NK-92 treated with Interleukin-12 subunit alpha and Interleukin-12 subunit beta, amount 100 ng/mL, for 24 hours (cell line): ENCODE results near the gene STC2.
A peak's percentile ranks its signal among the peaks of the same experiment; 100 is the strongest.

Source experiments
- DNase-seq: peaks from one replicate; lab custom pipeline; 2025; lab: John Stamatoyannopoulos, UW

The STC2 gene

DNA sequence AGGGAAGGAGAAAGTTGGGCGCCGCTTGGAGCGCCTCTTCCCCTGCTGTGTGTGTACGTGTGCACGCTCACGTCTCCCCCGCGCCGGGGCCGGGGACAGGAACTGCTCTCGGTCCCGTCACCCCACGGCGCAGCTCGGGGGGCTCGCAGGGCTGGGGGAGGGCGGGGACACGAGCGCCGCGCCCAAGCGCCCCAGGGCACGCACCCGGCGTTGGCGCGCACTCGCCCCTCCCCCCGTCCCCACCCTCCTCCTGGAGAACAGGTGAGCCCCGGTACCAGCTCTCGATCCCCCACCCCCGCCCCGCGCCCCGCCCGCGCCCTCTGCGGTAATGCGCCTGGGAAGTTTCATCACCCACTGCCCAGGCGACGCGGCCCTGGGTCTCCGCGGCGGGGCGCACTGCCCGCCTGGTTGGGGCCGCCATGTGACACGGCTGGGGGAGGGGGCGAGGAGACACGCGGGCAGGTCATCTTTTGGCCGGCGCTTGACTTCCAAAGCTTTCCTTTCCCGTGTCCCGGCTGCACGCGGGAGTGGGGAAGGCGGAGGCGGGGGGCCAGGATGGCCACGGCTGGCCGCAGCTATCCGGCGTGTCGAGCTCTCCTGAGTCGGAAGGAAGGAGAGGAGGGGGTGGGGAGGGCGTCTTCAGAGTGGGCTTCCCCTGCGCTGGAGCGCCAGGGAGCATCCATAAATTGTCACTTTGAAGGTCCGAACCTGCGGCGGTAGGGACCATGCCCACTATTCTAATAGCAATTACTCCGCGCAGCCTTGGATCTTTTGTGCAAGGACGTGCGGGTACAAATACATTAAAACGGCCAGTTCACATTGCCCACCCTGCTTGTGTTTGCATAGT, 1.5 kb upstream of the STC2 start:
- DNase-seq = no peak

DNA sequence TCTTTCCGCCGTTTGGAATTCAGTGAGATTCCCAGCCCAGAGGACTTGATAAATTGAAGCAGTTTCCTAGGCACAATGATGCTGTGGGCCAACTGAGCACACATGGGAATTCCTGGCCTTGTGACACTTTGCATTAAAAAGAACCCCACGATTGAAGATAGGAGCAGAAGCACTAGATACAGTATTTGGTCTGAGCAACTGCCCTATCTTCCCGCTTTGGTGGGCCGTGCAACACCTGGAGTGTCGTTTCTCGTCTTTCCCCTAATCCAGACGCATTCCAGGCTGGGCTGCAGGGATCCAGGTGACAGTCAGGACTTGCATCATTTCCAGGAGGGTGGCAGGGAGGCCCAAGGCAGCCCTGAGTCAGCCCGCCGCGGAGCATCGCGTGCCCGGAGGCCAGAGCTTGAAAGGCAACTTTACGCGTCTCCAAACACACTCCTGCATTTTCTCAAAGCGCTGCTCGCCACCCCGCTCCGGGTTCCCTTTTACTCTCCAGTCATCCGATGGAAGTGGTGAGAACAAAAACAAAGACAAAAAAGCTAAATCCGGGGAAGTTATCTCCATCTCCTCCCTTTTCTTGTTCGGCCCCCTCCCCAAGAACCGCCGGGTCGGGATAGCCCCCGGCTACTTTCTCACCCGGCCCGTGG, 753 bp upstream of the STC2 start:
- no peak for DNase-seq

DNA sequence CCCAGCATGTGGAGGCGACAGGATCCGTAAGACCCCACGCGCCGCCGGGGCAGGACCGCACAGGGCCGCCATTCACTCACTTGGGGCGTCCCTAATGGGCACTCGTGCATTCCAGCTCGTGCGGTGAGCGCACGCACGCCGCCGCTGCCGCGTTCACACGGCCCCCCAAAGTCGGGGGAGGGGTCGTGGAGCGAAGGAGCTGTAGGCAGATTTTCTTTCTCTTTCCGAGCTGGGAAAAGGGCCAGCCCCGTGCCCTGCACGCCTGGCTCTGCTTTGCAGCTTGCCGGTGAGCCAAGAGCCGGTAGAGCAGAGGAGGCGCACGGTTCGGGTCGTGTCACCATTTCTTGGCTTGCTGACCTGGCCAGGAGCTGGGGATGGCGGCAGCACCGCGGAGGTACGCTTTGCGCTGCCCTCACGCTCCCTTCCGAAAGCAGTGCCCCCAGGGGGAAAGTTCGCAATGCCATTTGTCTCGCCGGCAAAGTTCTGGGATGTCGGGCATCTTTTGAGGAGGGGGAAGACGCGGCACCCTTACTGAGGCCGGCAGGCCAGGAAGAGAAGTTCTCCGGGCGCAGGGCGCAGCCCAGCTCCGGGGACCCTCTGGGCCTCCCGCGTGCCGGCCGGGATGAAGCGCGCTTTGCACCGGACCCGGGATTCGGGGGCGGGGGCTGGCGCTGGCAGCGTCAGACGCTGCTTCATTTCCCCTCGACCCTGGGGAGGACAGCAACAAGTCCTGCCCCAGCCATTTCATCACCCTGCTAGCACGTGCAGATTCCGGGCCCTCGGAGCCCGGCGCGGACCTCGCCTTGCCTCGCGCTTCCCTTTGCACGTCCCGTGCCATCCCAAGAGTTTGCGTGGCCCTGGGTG, 898 bp downstream of the STC2 start:
- DNase-seq = no peak

DNA sequence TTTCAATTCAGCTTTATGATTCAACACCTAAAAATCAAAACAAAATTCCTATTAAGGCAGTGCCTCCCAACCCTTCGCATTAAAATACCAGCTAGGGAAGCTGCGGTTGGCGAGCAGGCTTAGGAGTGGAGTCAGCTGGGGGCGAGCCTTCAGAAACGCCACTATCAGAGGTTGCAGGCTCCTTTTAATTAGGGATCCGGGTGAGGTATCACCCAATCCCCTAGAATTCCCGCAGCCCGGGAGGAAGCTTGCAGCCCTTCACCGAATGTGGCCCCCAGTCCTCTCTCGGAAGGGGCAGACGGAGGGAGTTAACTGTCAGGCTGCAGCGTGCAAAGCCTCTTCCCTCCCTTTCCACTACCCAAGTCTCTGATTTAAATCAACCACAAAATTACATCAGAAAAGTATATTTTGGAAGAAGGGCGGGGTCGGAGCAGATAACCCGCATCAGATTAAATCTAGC, 1.7 kb downstream of the STC2 start:
- DNase-seq = no peak

DNA sequence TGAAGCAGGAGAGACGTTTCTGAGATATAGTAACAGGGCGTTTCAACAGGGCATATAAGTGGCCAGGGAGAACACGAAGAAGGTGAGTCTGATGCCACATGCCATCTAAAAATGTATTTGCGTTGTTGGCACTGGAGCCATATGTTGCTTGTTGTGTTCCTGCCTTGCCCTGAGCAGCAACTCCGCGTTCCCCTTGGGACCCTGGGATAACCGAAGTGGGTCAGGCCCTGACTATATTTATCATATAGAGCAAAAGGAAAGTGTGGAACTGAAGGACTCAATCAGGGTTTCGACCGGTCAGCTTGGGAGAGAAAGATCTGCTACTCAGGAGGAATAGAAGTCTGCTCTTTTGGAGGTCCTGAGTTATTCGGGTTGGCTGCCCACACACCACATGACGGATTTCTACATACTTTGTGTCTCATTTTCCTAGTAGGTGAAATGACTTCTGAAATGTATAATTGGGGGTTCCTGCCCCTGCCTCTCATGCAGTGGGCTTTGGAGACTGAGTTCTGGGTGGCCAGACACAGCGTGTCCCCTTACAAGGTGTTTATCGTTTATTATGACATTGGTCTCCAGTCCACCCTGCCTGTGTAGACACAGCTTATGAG, 3.0 kb downstream of the STC2 start:
- DNase-seq = no peak

DNA sequence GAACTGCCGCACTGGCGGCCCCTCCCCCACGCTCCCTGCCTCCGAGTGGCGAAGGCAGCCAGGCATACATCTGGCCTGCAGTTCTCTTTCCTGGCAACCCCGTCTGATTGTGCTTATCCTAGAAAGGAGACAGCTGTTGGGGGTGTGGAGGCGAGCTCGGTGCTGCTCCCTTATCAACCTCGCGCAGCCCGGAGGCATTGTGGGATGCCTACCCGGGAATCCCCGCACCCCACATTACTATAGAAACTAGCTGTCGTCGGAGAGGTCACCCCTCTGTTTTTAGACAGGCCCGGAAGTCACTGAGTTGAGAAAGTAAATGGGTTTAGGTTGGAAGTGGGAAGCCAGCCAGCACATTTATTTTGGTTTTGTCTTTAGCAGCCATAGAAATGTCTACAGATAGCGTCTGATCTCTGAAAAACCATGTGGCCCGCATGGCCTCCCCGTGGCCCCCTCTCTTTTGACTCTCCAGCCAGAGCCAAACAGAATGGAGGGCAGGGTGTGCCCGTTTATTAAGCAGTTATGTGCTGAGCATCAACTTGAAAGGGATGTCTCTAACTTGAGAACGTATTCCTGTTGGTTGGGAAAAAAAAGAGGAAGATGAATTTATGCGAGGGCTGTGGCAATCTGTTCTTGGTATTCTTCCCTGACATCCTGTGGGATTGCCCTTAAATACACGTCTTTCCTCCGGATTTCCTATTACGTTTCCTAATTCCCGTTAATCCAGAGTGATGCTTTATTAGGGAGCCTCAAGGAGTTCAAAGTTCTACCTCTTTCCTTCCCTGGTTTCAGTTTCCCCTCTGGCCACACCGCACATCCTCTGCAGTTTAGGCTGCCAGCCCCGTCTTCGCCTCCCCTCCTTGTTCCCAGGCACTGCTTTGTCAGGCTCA, 3.9 kb downstream of the STC2 start:
- DNase-seq = no peak

DNA sequence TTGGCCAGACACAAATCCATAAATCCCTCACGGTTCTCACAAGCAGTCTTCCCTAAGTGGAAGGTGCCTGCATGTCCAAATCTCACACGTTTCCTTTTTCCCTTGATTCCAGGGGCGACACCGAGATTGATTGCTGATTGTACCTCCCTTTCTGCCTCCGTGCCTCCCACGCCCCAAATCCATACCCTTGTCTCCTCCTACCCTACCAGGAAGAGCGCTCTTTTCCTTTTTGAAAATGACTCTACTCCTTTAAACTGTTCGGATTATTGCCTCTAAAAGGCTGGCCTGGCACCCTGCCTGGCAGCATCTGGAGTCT, 4.5 kb downstream of the STC2 start:
- DNase-seq = no peak

DNA sequence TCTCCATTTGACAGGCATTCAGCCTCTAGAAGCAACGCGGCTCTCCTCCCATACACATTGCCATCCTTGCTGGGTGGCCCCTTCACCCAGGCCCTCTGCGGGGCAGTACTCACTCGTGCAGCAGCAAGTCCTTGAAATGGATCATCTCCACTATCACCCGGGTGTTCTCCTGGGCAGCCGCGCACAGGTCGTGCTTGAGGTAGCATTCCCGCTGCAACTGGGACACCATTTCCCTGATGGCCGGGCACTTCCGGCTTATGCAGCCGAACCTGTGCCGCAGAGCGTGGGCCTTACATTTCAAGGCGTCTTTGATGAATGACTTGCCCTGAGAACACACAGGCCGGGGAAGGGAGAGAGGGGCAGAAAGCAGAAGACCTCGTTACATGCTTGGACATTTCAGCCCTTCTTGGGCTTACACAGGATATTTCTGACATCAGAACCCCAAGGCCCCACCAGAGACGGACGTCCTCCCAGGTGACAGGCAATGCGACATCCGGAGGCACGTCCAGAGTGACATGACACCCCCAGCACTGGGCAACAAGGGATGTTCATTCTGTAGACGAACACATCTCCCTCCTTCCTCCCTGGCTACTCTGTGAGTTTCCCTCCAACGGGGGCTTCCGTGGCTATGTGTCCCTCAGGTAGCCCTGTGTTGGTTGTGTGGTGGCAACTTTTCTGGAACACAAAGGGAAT, 5.0 kb downstream of the STC2 start:
- DNase-seq = no peak

DNA sequence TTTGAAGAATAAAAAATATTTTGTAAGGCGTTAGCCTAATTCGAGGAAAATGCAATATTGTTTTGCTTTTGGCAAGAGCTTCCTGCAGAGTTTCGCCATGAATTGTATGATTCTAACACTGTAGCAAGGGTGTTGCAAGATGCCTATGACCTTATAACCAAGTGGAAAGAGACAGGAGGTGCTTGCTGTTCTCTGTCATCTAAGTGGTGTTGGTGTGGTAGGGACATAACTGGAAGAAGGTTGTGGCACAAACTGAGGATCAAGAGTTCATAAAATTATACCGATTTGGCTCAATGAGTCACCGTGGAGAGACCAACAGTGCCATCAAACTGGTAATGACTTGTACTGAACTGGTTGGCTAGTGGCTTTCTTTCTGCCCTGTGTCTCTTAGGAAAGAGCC, 6.3 kb downstream of the STC2 start:
- peak; percentile 21 for DNase-seq

DNA sequence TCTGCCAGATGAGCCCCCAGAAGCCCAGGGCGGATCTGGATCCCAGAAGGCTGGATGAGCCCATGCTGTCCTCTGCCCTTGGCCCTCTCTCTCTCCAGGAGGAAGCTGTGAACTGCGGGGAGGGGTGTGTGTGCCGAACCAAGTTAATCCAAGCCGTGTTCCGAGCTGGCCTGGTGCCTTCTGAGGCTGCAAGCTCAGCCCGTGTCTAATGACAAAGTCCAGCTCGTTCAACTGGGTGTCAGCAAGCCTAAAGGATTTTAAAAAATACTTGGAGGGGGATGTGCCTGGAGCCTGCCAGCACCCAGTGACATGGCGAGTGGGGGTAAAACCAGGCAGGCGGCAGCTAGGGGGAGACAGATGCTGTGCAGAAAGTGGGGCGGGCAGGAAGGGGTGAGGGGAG, 8.0 kb downstream of the STC2 start:
- no peak for DNase-seq

DNA sequence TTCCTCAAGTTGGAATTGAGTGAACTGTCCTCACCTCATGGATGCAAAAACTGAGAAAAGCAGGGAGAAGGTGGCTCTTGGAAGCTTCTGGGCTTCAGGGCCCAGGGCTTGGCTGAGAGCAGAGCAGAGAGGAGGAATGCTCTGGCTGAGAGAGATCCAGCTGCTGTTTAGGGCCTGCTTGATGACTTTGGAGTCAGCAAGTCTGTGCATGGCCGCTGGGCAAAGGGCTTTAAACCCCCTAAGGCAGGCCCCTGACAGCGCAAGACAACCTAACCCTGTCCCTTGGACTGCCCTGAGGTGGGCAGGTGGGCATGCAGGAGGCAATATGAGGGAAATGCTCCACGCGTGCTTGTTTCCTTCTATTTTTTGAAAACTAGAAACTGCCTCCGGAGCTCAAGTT, 8.6 kb downstream of the STC2 start:
- DNase-seq = no peak

DNA sequence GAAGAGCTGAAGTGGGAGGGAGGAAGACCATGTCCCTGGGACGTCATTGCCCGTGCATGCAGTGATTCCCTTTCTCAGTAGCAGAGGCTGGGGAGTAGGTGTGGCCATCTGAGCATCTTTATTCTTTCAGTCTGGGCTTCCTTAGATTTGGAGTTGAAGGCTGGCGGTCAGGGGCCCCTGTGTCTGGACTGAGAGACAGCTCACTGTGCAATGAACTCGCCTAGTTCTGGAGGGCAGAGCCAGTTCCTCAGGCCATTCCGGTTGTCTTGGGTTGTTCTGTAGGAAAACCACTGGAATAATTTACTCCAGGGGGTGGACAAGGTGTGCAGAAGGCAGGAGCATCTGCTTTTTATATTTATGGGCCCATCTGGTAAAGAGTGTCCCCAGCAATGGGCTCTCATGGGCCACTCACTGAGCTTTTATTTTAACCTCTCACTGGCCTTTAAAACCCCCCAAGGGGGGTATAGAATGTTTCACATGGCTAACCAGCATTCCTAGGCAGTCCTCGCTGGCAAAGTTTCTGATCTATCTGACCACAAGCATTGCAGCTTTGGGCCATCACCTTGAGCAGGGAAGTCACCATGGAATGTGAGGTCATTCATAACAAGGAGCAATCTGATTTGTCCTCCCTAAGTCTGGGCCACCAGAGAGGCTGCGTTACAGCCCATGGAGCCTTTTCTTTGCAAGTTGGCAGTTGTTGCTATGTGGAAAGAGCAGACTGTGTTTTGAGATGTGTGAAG, 9.2 kb downstream of the STC2 start:
- DNase-seq = no peak

DNA sequence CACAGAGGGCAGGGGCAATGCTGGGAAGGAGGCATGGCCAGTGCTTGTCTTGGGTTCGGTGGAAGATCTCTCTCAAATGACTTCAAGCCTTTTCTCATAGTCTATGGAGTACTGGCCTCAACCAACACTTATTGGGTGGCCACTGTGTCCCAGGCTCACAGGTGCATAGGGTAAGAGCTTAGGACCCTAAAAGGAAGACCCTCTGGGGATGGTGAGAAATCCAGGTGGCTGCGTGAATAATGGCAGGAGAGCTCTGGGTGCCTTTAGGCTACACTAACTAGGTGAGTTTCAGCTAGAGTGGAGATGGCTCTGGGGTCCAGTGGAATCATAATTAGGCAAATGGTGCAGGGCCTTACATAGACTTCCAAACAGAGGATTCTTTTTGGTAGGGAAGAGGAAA, 9.9 kb downstream of the STC2 start:
- no peak for DNase-seq

DNA sequence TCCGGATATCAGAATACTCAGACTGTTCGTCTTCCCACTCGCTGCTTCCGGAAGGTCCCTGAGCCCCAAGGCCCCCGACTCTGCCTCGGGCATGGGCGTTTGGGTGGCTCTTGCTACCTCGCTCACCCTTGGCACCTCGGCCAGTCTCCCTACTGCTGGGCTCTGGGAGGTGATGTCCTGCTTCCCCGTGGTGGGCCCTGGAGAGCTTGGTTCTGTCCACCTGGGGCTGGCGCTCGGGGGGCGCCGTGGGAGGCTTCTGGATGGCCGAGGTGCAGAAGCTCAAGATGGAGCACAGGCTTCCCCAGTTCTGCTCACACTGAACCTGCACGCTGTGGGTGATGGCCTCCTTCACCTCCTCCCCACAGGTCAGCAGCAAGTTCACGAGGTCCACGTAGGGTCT, 10.4 kb downstream of the STC2 start:
- no peak for DNase-seq

DNA sequence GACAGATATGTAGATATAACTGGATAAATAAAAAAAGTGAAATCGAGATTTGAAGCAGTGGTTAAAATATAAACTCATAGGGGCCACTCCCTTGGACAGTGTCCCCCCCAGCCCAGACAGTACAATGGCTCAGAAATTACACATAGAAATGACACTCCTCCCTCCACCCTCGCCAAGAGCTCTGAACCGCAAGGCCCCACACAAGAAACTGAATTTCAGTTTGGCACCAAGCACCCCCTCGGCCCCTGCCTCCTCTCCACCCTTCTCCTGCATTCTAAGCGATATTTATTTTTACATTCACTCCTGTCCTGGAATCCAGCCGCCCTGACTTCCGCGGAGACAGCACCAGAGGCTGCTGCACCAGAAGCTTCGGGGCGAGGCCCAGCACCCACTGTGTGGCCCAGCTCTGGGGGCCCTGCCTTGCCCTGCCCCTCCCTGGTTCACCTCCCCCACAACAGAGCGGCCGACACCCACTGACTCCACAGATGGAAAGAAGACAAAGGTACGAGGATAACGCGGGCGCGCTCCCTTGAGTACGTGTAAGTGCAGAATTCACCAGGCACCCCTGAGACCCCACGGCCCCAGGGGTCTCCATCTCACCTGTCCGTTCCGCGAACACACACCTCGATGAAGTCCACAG, 11.0 kb downstream of the STC2 start:
- DNase-seq = no peak

DNA sequence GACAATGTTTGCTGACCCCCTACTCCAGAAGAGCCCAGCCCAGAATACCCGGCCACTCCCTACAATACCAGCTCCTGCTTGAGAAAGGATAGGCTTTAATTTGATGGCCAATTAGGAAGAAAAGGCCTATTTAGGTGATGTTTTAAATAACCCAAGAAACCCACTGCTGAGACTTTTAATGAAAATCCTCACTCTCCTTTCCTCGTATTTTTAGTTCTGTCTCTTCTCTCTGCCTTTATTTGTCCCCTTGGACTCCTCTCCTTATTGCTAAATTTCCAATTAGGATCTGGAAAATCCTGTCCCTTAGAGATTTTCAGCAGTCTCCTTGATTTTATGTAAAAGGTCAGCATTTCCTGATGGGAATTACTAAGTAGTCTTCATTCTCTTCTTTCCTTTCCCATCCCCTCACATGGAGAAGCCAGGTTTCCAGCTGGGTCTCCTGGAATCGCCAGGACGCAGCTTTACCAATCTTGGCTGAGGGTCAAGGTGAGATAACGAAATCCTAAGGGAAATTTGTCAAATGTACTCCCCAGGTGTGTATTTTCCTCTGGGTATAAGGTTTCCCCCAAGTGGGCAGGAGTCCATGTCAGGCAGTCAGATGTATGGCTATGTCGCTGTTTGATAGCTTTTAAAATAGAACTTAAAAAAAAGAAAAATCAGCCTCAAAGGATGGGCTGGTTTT, 11.7 kb downstream of the STC2 start:
- DNase-seq = no peak

DNA sequence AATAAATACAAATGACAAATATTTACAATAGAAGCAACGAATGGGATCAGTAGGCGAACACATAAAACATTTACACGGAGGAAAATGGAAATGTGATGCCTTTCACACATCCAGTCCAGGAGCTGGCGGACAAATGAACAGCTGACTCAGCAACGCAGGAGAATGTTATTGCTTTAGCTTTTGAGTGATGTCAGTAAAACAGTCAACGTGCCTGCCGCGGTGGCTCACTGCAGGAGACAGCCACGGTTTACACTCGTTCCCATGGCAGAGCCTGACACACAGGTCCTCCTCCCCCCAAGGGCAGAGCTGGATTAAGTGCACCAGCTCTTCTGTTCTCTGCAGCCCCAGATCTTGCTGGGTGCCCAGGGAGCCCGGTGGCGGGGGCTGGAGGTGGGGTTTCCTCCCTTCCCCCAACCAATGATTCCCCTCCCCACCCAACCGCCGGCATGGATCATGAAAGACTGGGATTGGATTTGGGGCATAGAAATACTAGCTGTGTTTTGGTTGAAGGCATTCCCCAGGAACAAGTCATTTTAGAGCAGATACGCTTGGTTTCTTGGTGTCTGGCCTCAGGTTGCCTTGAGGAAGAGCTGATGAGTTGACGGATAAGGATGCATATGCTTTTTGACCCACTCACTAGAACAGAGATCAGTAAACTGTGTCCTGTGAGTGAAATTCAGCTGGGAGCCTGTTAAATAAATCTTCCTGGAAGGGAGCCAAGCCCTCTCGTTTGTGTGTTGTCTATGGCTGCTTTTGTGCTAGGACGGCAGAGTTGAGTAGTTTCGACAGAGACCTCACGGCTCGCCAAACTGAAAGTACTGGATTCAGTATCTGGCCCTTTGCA, 12.5 kb downstream of the STC2 start:
- no peak for DNase-seq
